OCI-LY7 (cell line): ENCODE results near the gene ANO6.

Experiments used
- CTCF ChIP-seq: fragments of 200-600 bp; sonication (generic); conservative IDR thresholded peaks from 2 replicates; pipeline ENCODE4 v1.5.1; 2014; ENCODE audit warnings: mild to moderate bottlenecking, antibody characterized with exemption, low read length, moderate library complexity, mixed read lengths
- EZH2phosphoT487 ChIP-seq: fragments of 200-600 bp; sonication (generic); IDR thresholded peaks from 2 replicates; pipeline ENCODE4 v1.6.1; 2018; ENCODE audit warnings: low read depth, borderline replicate concordance, mild to moderate bottlenecking, mixed run types, antibody characterized with exemption, low read length, moderate library complexity, mixed read lengths

DNA sequence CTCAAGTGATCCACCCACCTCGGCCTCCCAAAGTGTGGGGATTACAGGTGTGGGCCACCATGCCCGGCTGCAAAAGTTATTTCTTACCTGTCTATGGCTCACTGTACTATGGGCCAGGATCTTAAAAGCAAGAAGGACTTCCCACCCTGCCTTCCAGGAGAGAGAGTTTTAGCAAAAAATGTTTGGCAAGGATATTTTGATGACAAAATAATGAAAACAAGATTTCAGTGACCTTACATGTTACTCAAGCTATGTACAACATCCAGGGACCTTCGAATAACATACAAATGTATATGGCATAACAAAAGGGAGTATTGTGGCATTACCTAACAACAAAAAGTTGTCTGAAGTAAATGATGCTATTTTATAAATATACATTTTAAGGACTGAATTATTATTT is 55.1 kb downstream of the ANO6 start:
- no peak for TF ChIP-seq CTCF
- TF ChIP-seq EZH2phosphoT487 = no peak
